Right lobe of liver (tissue), 4 donors: ENCODE data around the gene TELO2.

Source experiments
- POLR2A ChIP-seq: fragments of 450-650 bp; IDR thresholded peaks from one replicate; pipeline ENCODE4 v1.6.1; 2017; ENCODE audit warnings: antibody characterized with exemption, mild to moderate bottlenecking
- TF ChIP-seq, protein P1 (sequence below), 4 donors: fragments of 200-600 bp in 3 of 4; fragments of 450-650 bp in 1 of 4; IDR thresholded peaks; one replicate each; pipeline versions ENCODE4 v1.5.1 to v1.8.0; 2016 to 2022; ENCODE audit warnings: antibody characterized with exemption in 4 of 4, mild to moderate bottlenecking in 2 of 4
- donor health status: DM: no; HTN: no; CAD: no.
- donor health status: DM: no; HTN: no; CAD: no.
- donor health status: DM: no; HTN: yes; CAD: no.

DNA sequence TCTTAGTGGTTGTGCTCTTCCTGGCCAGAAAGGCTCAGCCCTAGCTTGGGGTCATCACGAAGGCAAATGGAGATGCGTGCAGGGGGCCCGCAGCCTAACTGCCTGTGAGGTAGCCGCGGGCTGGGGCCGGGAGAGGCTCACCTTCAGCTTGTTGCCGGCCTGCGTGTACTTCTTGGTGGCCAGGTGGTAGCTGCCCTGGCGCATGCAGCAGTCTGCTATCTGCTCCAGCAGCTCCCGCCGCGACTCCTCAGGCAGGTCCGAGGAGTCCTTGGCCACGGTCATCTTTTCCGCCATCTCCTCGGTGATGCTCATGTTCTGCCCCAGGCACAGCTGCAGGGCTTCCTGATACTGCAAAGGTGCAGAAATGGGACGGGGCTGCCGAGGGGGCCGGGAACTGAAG lies 27.3 kb downstream of the TELO2 start:
- no peak for TF ChIP-seq POLR2A
- TF ChIP-seq, protein P1, sequence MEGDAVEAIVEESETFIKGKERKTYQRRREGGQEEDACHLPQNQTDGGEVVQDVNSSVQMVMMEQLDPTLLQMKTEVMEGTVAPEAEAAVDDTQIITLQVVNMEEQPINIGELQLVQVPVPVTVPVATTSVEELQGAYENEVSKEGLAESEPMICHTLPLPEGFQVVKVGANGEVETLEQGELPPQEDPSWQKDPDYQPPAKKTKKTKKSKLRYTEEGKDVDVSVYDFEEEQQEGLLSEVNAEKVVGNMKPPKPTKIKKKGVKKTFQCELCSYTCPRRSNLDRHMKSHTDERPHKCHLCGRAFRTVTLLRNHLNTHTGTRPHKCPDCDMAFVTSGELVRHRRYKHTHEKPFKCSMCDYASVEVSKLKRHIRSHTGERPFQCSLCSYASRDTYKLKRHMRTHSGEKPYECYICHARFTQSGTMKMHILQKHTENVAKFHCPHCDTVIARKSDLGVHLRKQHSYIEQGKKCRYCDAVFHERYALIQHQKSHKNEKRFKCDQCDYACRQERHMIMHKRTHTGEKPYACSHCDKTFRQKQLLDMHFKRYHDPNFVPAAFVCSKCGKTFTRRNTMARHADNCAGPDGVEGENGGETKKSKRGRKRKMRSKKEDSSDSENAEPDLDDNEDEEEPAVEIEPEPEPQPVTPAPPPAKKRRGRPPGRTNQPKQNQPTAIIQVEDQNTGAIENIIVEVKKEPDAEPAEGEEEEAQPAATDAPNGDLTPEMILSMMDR (IDR thresholded peaks at IDR 0.05) = no peak
